NCI-H1930 (cell line): Measurements from ENCODE around the gene ALDH1A3.

ENCODE experiments used
- DNase-seq, 2 experiments: peaks; one replicate each; lab custom pipeline; 2025; lab: John Stamatoyannopoulos, UW

ALDH1A3 gene

GRCh38 chr15:100958326-100959065, 78.9 kb downstream of the ALDH1A3 start:
- DNase-seq = no peak

DNA sequence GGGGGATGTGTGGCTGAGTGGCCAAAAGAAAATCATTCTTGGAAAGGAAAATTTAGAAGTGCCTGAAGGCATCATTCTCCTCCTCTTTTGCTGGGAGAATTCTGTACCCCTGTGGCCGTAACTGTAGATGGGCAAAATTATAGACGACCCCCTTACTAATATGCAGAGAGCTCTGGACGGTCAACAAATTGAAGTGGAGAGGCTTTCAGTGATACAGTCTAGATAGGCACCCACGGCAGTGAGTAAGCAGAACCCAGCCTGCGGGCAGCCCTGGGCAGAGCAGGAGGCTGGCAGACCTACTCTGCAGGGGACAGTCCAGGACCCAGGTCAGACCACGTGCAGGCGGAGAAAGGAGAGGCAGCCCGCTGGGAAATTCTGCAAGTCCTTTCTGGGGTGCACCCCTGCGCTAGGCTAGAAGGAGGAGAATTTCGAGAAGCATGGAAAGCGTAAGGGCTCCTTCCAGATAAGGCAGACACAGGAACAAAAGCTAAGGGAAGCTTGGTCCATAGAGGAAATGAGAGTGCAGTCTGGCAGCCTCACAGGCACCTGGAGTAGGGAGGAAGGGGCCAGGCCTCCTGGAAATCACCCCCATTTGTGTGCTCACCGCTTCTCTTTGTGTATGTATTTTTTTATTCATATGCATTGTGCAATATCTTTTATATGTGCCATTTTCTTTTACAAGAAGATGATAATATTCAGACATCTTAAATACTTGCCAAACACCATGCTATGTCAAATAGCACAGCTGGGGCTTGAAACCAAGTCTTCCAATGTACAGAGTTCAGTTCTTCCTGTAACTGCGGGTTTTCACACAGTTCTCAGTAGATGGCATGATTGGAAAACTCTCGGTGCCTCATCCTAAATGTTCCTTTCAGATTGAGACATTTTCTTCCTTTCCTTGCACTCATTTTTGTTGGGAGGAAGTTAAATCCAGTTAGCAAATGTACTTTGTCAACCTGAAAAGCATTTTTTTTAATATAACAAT, 79.7 kb downstream of the ALDH1A3 start:
- no peak for DNase-seq
